ENCODE measurements around the gene FAM168A. TPM values are rescaled to one million over a fixed set of nuclear protein-coding genes. Genes with fewer than 3 reads are reported as not detected.

The FAM168A gene
- total and polyA plus RNA-seq, 3 donors from 2014 or later, result 20.1 to 30.2 (median 29.8) TPM

- no peak overlapping the region for H3K27ac ChIP-seq
- intact Hi-C loops (cut with DNase I; ENCODE audit: low total_unique reads), result no loop called here
- no peaks in the 10 kb centered on the region for H3K9me3 ChIP-seq
- no peaks in the 10 kb centered on the region for H3K4me1 ChIP-seq
- no peak overlapping the region for H3K4me3 ChIP-seq
- H3K27me3 ChIP-seq, result no peaks in the 10 kb centered on the region
- H3K36me3 ChIP-seq (ENCODE audit: low read depth, missing control alignments), result no peaks in the 10 kb centered on the region
- no peak for DNase-seq
- 88 to 89% methylated on average over 2 of the region's 2 CpGs for WGBS, 2 donors
- TF ChIP-seq CTCF (IDR thresholded peaks at IDR 0.05) (no peak), POLR2A (IDR thresholded peaks at IDR 0.05) (no peak)
These were observed 33.0 kb downstream of the FAM168A start for GRCh38 chr11:73564903-73565302.

- no peaks in the 10 kb centered on the region for H3K9me3 ChIP-seq
- no peak overlapping the region for H3K4me3 ChIP-seq
- no peaks in the 10 kb centered on the region for H3K4me1 ChIP-seq
- no peak overlapping the region for H3K27ac ChIP-seq
- 96 to 100% methylated on average over 2 of the region's 2 CpGs for WGBS, 2 donors
- H3K36me3 ChIP-seq (ENCODE audit: low read depth, missing control alignments), result no peaks in the 10 kb centered on the region
- intact Hi-C loops (cut with DNase I; ENCODE audit: low total_unique reads), result no loop called here
- no peaks in the 10 kb centered on the region for H3K27me3 ChIP-seq
- DNase-seq, result no peak
- no peak for TF ChIP-seq POLR2A (IDR thresholded peaks at IDR 0.05)
- no peak for TF ChIP-seq CTCF (IDR thresholded peaks at IDR 0.05)
These were observed 34.2 kb downstream of the FAM168A start for GRCh38 chr11:73563539-73564200.

- Histone ChIP-seq H3K4me3 (no peak overlapping the region), H3K27ac (no peak overlapping the region), H3K36me3 (ENCODE audit: low read depth, missing control alignments) (no peaks in the 10 kb centered on the region), H3K27me3 (no peaks in the 10 kb centered on the region), H3K9me3 (no peaks in the 10 kb centered on the region), H3K4me1 (peaks cover 3% of the 10 kb centered on the region)
- no peak for DNase-seq
- TF ChIP-seq POLR2A (IDR thresholded peaks at IDR 0.05) (no peak), CTCF (IDR thresholded peaks at IDR 0.05) (no peak)
- intact Hi-C loops (cut with DNase I; ENCODE audit: low total_unique reads), result no loop called here
These were observed 38.2 kb downstream of the FAM168A start for GRCh38 chr11:73559743-73560142.

- 91 to 92% methylated on average over 3 of the region's 3 CpGs for WGBS, 2 donors
- Histone ChIP-seq H3K4me1 (peaks cover 3% of the 10 kb centered on the region), H3K27ac (no peak overlapping the region), H3K27me3 (no peaks in the 10 kb centered on the region), H3K4me3 (no peak overlapping the region), H3K36me3 (ENCODE audit: low read depth, missing control alignments) (no peaks in the 10 kb centered on the region), H3K9me3 (no peaks in the 10 kb centered on the region)
- DNase-seq, result no peak
- no peak for TF ChIP-seq CTCF (IDR thresholded peaks at IDR 0.05)
- TF ChIP-seq POLR2A (IDR thresholded peaks at IDR 0.05), result no peak
- intact Hi-C loops (cut with DNase I; ENCODE audit: low total_unique reads), result no loop called here
These were observed 40.9 kb downstream of the FAM168A start for GRCh38 chr11:73556966-73557365.

- DNase-seq, result no peak
- Histone ChIP-seq H3K4me3 (no peak overlapping the region), H3K9me3 (no peaks in the 10 kb centered on the region), H3K4me1 (peaks cover 3% of the 10 kb centered on the region), H3K27ac (no peak overlapping the region), H3K36me3 (ENCODE audit: low read depth, missing control alignments) (no peaks in the 10 kb centered on the region), H3K27me3 (no peaks in the 10 kb centered on the region)
- TF ChIP-seq POLR2A (IDR thresholded peaks at IDR 0.05) (no peak), CTCF (IDR thresholded peaks at IDR 0.05) (no peak)
- 81 to 88% methylated on average over 3 of the region's 3 CpGs for whole genome bisulfite sequencing, 2 donors
- intact Hi-C loops (cut with DNase I; ENCODE audit: low total_unique reads), result no loop called here
These were observed 42.3 kb downstream of the FAM168A start for GRCh38 chr11:73555615-73556014.
